GM21576 (cell line): ENCODE measurements around the gene CCDC127.
"Not testable (repeated sequence)": the region's sequence is repeated elsewhere in the genome, so short reads cannot be mapped to it uniquely, and the experiment has no call there.

ENCODE experiments used
- ATAC-seq: cut with Tn5 transposase; IDR thresholded peaks from one replicate; pipeline ENCODE4 v1.9.1; 2021; ENCODE audit warnings: mild to moderate bottlenecking, moderate library complexity; ENCODE audit not compliant: unreplicated experiment

The CCDC127 gene

GRCh38 chr5:174876-175465 lies 43.0 kb downstream of the CCDC127 start:
- no peak for ATAC-seq

- no peak for ATAC-seq
These were observed 43.7 kb downstream of the CCDC127 start for GRCh38 chr5:174291-174600.

DNA sequence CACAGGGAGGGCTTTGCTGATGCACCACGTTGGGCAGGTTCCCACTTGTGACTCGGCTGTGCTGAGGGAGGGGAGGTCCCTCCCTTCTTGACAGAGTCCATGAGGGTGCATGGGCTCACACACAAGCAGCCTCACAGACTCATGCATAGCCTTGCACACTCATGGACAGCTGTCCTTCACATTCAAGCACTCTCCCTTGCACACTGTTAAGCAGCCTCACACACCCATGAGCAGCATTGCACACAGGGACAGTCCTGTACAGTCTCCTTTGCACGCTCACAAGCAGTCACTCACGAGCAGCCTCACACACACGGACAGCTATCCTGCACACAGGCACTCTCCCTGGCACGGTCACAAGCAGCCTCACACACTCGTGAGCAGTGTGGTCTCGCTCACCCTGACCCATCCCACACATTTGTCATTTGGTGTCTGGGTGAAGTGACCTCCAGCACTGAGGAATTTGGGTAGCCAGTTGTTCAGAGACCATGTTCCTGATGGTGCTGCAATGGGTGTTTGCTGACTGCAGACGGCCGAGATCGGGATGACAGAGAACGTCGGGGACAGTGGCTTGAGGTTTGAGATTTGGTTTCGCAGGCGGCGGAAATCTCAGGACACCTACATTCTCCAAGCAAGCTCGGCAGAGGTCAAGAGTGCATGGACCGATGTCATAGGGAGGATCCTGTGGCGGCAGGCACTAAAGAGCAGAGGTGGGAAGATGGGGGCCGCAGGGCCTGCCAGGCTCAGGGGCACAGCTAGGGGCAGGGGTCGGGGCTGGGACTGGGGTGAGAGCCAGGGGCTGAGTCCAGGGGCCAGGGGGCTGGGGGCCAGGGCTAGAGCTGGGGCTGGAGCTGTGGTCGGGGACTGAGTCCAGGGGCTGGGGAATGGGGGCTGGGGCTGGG lies 44.3 kb downstream of the CCDC127 start:
- ATAC-seq = no peak

DNA sequence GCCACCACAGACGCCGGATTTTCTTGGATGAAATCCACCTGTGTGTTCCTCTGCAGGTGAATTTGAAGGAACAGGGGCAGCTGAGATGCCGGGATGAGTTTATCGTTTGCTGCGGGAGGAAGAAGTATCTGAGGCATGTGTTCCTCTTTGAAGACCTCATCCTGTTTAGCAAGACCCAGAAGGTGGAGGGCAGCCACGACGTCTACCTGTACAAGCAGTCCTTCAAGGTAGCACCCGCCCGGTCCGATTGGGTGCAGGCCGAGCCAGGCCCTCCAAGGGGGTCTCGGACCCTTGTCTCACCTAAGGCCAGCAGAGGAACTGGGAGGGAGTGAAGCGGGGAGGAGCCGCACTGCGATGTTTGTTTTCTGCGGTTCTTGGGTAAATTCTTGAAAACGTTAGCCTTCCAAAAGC lies 45.1 kb downstream of the CCDC127 start:
- ATAC-seq = no peak

- ATAC-seq = no peak
These were observed 45.5 kb downstream of the CCDC127 start for GRCh38 chr5:172421-172820.

DNA sequence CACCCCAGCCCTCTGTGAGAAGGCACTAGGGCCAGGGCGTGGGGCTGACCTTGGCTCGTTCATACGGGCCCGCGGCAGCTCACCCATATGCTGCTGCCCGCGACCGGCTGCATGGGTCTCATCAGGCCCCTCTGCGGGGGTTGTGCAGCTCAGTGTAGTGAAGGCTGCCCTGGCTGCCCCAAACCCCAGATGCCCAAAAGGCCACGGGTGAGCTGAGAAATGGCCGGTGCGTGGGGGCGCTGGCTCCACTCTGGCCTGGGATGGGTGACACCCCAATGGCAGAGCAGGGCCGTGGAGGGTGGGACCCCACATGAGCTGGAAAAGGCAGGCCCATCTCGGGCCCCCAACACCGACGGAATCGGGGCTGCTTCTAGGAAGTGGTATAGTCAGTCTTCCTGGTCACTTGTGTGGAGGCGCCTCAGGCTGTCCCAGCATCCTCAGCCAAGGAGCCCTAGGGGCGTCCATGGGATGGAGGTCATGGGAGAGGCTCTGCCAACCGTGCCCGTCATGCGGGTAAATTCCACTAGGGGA lies 46.1 kb downstream of the CCDC127 start:
- no peak for ATAC-seq

- no peak for ATAC-seq
These were observed 46.8 kb downstream of the CCDC127 start for GRCh38 chr5:170971-171800.

- ATAC-seq = no peak
These were observed 48.2 kb downstream of the CCDC127 start for GRCh38 chr5:169728-170094.

DNA sequence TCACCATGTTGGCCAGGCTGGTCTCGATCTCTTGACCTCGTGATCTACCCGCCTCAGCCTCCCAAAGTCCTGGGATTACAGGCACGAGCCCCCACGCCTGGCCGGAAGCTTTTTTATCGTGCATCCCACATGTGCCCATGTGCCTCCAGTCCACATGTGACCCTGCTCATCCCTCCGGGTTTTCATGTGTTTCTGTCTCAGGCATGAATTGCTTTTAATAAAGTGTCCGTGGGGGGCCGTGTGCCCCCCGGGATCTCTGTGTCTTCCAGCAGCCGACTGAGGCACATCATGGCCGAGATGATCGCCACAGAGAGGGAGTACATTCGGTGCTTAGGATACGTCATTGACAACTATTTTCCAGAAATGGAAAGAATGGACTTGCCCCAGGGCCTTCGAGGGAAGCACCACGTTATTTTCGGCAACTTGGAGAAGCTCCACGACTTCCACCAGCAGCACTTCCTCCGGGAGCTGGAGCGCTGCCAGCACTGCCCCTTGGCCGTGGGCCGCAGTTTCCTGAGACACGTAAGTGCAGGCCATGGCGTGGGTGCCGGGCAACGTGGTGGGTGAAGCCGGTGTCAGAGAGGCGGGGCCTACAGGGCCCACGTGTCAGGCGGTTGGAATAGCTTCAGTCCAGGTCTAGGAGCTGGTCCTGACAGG lies 48.8 kb downstream of the CCDC127 start:
- ATAC-seq = no peak

DNA sequence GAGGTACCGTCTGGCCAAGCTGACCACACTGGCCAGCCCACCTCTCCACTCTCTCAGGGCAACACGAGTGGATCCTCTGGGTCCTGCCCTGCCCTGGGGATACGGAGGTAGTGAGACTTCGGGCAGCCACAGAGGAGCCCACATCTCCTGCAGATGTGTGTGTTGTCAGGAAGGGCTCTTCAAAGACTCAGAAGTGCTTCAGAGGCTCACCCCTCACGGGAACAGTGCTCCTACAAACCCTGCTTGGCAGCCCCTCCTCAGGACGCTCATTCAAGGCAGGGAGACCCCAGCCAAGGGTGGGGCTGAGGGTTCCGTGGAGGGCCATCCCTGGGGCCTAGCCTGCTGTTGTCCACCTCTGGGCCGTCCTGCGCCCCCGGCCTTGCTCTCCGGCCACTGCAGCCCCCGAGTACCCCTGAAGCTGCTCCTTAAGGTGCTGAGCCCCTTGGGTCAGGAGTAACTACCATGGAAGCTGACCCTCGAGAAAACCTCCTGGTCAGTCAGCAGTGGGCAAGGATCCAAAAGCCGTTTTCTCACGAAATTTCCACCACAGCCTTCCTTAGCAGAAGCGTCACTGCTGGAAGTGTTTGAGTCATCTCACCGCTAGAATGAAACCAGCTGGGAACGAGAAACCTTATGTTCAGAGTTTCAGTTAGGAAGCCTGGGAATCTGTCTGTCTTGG lies 49.8 kb downstream of the CCDC127 start:
- no peak for ATAC-seq

DNA sequence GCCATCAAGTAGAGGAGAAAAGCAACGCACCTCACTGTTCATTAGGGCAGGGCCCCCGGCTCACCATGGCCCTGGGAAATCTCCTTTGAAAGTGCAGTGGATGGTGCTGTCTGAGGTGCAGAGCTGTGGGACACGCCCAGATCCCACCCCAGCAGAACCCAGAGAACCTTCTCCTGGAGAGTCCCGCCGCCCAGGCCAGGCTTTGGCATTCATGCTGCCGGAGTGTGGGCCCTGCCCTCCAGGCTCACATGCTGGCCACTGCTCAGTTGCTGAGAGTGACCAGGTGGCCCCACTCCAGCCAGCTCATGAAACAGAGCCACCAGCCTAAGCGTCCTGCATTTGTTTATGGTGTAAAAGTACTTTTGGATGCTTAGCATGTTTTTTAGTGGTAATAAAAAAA lies 50.4 kb downstream of the CCDC127 start:
- ATAC-seq = no peak

DNA sequence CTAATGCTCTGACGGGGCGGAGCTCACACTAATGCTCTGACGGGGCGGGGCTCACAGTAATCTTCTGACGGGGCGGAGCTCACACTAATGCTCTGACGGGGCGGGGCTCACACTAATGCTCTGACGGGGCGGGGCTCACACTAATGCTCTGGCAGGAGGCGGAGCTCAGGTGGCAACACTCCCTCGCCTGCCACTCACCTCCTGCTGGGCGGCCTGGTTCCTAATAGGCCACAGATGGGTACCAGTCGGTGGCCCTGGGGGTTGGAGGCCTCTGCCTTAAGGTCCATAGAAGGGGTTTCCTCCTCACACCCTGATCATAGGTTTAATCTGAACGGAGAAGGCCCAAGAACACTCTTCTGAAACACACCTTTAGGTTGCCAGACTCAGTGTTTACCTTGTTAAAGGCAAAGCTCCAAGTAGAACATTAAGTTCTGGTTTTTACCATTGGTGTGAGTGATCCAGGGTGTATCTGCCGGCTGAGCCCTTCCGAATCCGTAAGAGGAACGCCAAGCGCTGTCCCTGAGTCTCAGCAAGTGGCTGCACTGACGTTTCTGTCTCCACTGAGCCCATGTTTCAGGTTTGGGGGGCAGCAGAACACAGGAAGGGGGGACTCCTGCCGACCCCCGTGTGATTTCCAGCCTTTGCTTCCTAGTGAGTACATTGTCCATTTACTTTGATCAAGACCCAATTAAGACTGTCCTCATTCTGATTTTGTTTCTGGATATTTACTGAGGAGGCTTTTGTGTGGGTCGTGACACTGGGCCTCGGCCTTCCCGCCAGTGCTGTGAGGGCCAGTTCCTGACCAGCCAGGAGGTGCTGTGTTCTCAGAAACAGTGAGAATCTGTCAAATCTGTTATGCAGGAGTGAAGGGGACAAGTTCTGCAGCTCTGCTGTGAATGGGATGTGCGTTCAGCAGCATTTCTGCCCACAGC lies 51.2 kb downstream of the CCDC127 start:
- ATAC-seq = no peak

- not testable (repeated sequence) for ATAC-seq
These were observed 53.2 kb downstream of the CCDC127 start for GRCh38 chr5:164783-165182.

GRCh38 chr5:164244-164643 lies 53.7 kb downstream of the CCDC127 start:
- ATAC-seq = no peak

- no peak for ATAC-seq
These were observed 54.1 kb downstream of the CCDC127 start for GRCh38 chr5:163841-164240.

DNA sequence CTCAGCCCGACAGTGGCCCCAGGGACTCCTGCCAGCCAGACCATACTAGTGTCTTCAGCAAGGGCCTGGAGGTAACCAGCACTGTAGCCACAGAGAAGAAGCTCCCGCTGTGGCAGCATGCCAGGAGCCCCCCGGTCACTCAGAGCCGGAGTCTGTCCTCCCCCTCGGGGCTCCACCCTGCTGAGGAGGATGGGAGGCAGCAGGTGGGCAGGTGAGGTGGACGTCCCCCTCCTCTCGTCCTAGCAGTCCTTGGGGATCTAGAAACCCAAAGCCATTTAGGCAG lies 54.7 kb downstream of the CCDC127 start:
- no peak for ATAC-seq

DNA sequence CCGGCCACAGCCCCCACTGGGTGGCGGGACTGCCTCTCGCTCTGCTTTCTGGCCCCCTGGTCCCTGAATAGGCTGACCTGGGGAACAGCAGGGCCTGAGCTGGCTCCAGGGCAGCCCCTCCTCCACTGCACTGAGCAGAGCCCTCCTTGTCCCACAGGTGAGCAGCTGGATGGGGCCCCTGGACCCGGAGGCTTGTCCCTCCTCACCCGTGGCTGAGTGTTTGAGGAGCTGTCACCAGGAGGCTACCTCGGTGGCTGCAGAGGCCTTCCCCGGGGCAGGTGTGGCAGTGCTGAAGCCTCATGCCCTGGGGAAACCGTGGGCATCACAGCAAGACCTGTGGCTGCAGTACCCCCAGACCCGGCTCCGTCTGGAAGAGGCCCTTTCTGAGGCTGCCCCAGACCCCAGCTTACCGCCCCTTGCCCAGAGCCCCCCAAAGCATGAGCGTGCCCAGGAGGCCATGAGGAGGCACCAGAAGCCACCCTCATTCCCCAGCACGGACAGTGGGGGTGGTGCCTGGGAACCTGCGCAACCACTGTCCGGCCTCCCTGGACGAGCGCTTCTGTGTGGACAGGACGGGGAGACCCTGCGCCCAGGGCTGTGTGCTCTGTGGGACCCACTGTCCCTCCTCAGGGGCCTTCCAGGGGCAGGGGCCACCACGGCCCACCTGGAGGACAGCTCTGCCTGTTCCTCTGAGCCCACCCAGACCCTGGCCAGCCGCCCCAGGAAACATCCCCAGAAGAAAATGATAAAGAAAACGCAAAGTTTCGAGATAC lies 55.2 kb downstream of the CCDC127 start:
- ATAC-seq = no peak

- no peak for ATAC-seq
These were observed 55.8 kb downstream of the CCDC127 start for GRCh38 chr5:162190-162564.

DNA sequence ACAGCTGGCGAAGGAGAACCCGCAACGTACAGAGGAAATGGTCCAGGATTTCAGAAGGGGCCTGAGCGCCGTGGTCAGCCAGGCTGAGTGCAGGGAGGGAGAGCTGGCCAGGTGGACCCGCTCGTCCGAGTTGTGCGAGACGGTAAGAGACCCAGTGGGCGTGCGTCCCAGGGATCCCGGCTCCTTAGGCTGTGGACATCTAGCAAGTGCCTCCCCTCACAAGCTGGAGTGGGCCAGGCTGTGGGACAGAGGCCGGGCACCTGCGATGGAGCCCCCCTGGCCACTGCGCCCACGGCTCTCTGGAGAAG lies 56.2 kb downstream of the CCDC127 start:
- ATAC-seq = no peak
